ENCODE data around the gene CHMP2A. TPM values are rescaled to one million over a fixed set of nuclear protein-coding genes. Genes with fewer than 3 reads are reported as not detected.
A peak's percentile ranks its signal among the peaks of the same experiment; 100 is the strongest.

The CHMP2A gene
- total and polyA plus RNA-seq, 2 donors (not counting 3 experiments of a cell fraction or from before 2014, with no cell fraction given): 105 to 150 TPM

GRCh38 chr19:58573658-58574164 is 18.8 kb upstream of the CHMP2A start:
- ChIA-PET CTCF (interaction anchor here (8.9 kb wide), 1 partner anchor 54 kb away, joined by 111 read pairs; the partner anchor contains the start of gene ZBTB45), POLR2A (interaction anchor here (0.7 kb wide), 1 partner anchor 9 kb away, joined by 5 read pairs; no protein-coding TSS in a partner anchor)
- no peaks in the 10 kb centered on the region for H3K9me1 ChIP-seq (replicated peaks; ENCODE audit: control insufficient read depth, extremely low read depth, insufficient read depth, low read length)
- peak overlapping the region; percentile 26 for H3K9ac ChIP-seq (replicated peaks; ENCODE audit: extremely low read depth, insufficient read depth, low read length)
- peak overlapping the region; percentile 57 for H3K27ac ChIP-seq (ENCODE audit: insufficient read depth, low read depth, low read length)
- H3K4me1 ChIP-seq (ENCODE audit: control insufficient read depth, extremely low read depth, insufficient read depth, low read length): peaks cover 16% of the 10 kb centered on the region
- intact Hi-C loops (cut with micrococcal nuclease): loop anchor here (1.0 kb wide), 3 partner anchors 14 to 295 kb away; partner anchors contain the start of genes TRIM28 and ZNF8
- dilution Hi-C loops (cut with MboI; ENCODE audit: extremely low pct_ligation_motif_present, low sequenced_read_pairs): no loop called here
- peaks cover 11% of the 10 kb centered on the region for H3K79me2 ChIP-seq (ENCODE audit: control insufficient read depth, insufficient read depth, low read length)
- BruUV-seq (replicated peaks): no TSS peak
- H3K36me3 ChIP-seq (ENCODE audit: control insufficient read depth in 2 of 2, extremely low read depth in 1 of 2, insufficient read depth in 2 of 2, low read length in 2 of 2): peaks cover 0 to 7% of the 10 kb centered on the region in 2 experiments
- H2AFZ ChIP-seq (ENCODE audit: low read depth, low read length): peak overlapping the region; percentile 65
- peak overlapping the region; percentile 7 to 55 (median 40) for H3K4me3 ChIP-seq (replicated peaks in 1 of 3; ENCODE audit: insufficient read depth in 1 of 3, low read depth in 1 of 3, low read length in 3 of 3)
- TF ChIP-seq MYC (IDR thresholded peaks at IDR 0.05; ENCODE audit: low read depth, low read length) (no peak), MAX (IDR thresholded peaks at IDR 0.05; ENCODE audit: insufficient read depth, insufficient read length) (peak; percentile 12), POLR2A (IDR thresholded peaks at IDR 0.05; ENCODE audit: low read depth, low read length) (no peak)
- TF ChIP-seq, protein P1, sequence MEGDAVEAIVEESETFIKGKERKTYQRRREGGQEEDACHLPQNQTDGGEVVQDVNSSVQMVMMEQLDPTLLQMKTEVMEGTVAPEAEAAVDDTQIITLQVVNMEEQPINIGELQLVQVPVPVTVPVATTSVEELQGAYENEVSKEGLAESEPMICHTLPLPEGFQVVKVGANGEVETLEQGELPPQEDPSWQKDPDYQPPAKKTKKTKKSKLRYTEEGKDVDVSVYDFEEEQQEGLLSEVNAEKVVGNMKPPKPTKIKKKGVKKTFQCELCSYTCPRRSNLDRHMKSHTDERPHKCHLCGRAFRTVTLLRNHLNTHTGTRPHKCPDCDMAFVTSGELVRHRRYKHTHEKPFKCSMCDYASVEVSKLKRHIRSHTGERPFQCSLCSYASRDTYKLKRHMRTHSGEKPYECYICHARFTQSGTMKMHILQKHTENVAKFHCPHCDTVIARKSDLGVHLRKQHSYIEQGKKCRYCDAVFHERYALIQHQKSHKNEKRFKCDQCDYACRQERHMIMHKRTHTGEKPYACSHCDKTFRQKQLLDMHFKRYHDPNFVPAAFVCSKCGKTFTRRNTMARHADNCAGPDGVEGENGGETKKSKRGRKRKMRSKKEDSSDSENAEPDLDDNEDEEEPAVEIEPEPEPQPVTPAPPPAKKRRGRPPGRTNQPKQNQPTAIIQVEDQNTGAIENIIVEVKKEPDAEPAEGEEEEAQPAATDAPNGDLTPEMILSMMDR (IDR thresholded peaks at IDR 0.05; ENCODE audit: extremely low read depth in 1 of 2, insufficient read depth in 1 of 2, low read depth in 1 of 2, low read length in 2 of 2): no peak
- H3K27me3 ChIP-seq (ENCODE audit: control insufficient read depth in 2 of 2, insufficient read depth in 2 of 2, low read length in 2 of 2): no peaks in the 10 kb centered on the region
- no peaks in the 10 kb centered on the region for H3K9me3 ChIP-seq (replicated peaks; ENCODE audit: control insufficient read depth, insufficient read depth, low read length)
- H4K20me1 ChIP-seq (replicated peaks; ENCODE audit: control insufficient read depth, extremely low read depth, insufficient read depth, low read length): no peaks in the 10 kb centered on the region
- peak overlapping the region; percentile 79 for H3K4me2 ChIP-seq (ENCODE audit: insufficient read depth, low read length)
- FAIRE-seq: no peak
- DNase-seq (ENCODE audit: low read depth, low spot score): no peak
